ENCODE data around the gene CLIC4. TPM values are rescaled to one million over a fixed set of nuclear protein-coding genes. Genes with fewer than 3 reads are reported as not detected.

Gene CLIC4
- total and polyA plus RNA-seq, 9 of the 15 experiments (the other 6 are each of a cell fraction or from before 2014, with no cell fraction given) = 16.0 to 67.5 (median 38.4) TPM

DNA sequence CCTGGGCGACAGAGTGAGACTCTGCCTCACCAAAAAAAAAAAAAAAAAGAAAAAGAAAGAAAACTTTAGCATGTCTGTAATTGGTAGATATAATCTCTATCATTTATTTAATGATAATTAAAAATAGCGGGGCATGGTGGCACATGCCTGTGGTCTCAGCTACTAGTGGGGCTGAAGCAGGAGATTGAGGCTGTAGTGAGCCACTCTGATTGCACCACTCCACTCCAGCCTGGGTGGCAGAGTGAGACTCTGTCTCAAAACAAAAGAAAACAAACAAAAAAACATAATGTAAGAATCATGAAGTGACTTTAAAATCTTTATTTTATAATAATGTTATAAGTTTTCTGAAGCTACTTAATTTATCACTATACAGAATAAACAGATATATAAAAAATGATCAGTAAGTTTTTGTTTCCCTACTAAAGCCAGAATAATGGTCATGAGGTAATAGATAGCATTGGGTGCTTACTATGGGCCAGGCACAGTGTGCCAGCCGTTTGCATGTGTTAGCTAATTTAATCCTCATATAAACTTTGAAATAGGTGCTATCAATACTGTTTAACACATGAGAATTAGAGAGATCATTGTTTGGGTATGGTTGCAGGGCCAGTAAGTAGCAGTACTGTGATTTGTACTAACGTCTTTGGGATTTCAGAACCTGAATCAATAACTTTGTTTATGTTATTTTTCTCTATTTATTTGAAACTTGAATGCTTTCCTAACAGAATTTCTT lies 23.8 kb downstream of the CLIC4 start:
- H3K4me3 ChIP-seq = no peak overlapping the region
- H3K9ac ChIP-seq (ENCODE audit: insufficient read depth in 1 of 2, low read depth in 2 of 2, low read length in 2 of 2) = no peak overlapping the region
- intact Hi-C loops (cut with micrococcal nuclease) = no loop called here
- ATAC-seq (no peak), DNase-seq (ENCODE audit: extremely low read depth in 1 of 4, low spot score in 3 of 4) (no peak), FAIRE-seq (no peak)
- TF ChIP-seq, protein P1, sequence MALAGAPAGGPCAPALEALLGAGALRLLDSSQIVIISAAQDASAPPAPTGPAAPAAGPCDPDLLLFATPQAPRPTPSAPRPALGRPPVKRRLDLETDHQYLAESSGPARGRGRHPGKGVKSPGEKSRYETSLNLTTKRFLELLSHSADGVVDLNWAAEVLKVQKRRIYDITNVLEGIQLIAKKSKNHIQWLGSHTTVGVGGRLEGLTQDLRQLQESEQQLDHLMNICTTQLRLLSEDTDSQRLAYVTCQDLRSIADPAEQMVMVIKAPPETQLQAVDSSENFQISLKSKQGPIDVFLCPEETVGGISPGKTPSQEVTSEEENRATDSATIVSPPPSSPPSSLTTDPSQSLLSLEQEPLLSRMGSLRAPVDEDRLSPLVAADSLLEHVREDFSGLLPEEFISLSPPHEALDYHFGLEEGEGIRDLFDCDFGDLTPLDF (CRISPR knock-in tag; IDR thresholded peaks at IDR 0.05) = no peak
- 0 out of 2 replicates have a peak, but pooled peaks have one; percentile 16 for TF ChIP-seq ZNF589 (CRISPR knock-in tag; IDR thresholded peaks at IDR 0.05; ENCODE audit: low read depth)
- no peak overlapping the region for H3K4me2 ChIP-seq (ENCODE audit: insufficient read depth, low read length)
- H3K79me2 ChIP-seq (ENCODE audit: control insufficient read depth, insufficient read depth, low read length) = peaks cover 49% of the 10 kb centered on the region
- H3K9me1 ChIP-seq (ENCODE audit: control insufficient read depth, insufficient read depth, low read length) = no peaks in the 10 kb centered on the region
- H2AFZ ChIP-seq (ENCODE audit: low read depth, low read length) = no peak overlapping the region
- H3K9me3 ChIP-seq (replicated peaks; ENCODE audit: control insufficient read depth, insufficient read depth, low read depth, low read length) = no peaks in the 10 kb centered on the region
- BruUV-seq (replicated peaks) = no TSS peak
- H3K27ac ChIP-seq (ENCODE audit: extremely low read depth, low read depth, low read length) = no peak overlapping the region
- no peaks in the 10 kb centered on the region; the same call in 2 of the 3 replicates for H3K36me3 ChIP-seq (ENCODE audit: control insufficient read depth, insufficient read depth, low read length)
- POLR2A ChIA-PET = interaction anchor here (0.8 to 8.4 kb wide), 3 partner anchors 12 to 24 kb away, joined by 3 to 75 read pairs (median 5); partner anchors contain the start of gene CLIC4
- WGBS (ENCODE audit: insufficient coverage, low coverage, missing lambda C conversion rate) = 55% methylated on average over 3 of the region's 4 CpGs
- in situ Hi-C loops (cut with MboI) = no loop called here
- H3K27me3 ChIP-seq (ENCODE audit: control insufficient read depth in 2 of 2, insufficient read depth in 2 of 2, low read length in 2 of 2) = no peaks in the 10 kb centered on the region
- CTCF ChIA-PET (ENCODE audit: low intra/inter-chr PET ratio) = interaction anchor here (0.6 kb wide), 1 partner anchor 80 kb away, joined by 3 read pairs; no protein-coding TSS in a partner anchor
- peaks cover 11 to 18% of the 10 kb centered on the region in 2 experiments for H3K4me1 ChIP-seq (replicated peaks in 1 of 2; ENCODE audit: control insufficient read depth in 2 of 2, insufficient read depth in 2 of 2, low read length in 2 of 2)
- H4K20me1 ChIP-seq (replicated peaks; ENCODE audit: control insufficient read depth, insufficient read depth, low read length) = no peaks in the 10 kb centered on the region; the same call in 1 of the 2 replicates

All from K562 (cell line).